ENCODE measurements around the gene FTHL17. TPM values are rescaled to one million over a fixed set of nuclear protein-coding genes. Genes with fewer than 3 reads are reported as not detected.

FTHL17 gene
- total and polyA plus RNA-seq, 2 donors (not counting 1 experiment from before 2014, with no cell fraction given), result not detected

GRCh38 chrX:31115398-31115797 lies 43.6 kb upstream of the FTHL17 start:
- no peak for DNase-seq
- Histone ChIP-seq H3K4me3 (ENCODE audit: control extremely low read depth in 1 of 5, extremely low read depth in 1 of 5, insufficient read depth in 1 of 5, low read depth in 2 of 5, low read length in 4 of 5) (no peak overlapping the region), H2AFZ (ENCODE audit: insufficient read depth, low read depth, low read length, poor library complexity, severe bottlenecking) (no peak overlapping the region), H3K27me3 (replicated peaks in 1 of 4; ENCODE audit: control extremely low read depth in 1 of 4, control insufficient read depth in 3 of 4, insufficient read depth in 4 of 4, low read length in 3 of 4) (no peaks in the 10 kb centered on the region), H4K20me1 (ENCODE audit: control insufficient read depth, insufficient read depth, low read length, poor library complexity, severe bottlenecking) (no peaks in the 10 kb centered on the region), H3K27ac (ENCODE audit: low read length in 2 of 2) (no peak overlapping the region), H3K36me3 (replicated peaks in 1 of 2; ENCODE audit: control extremely low read depth in 1 of 2, control insufficient read depth in 1 of 2, extremely low read depth in 1 of 2, insufficient read depth in 2 of 2, low read length in 1 of 2) (no peaks in the 10 kb centered on the region), H3K9ac (ENCODE audit: low read length) (no peak overlapping the region), H3K4me1 (ENCODE audit: control insufficient read depth in 2 of 2, insufficient read depth in 2 of 2, low read length in 2 of 2) (no peaks in the 10 kb centered on the region), H3K79me2 (ENCODE audit: control insufficient read depth, insufficient read depth, low read length) (no peaks in the 10 kb centered on the region), H3K4me2 (replicated peaks; ENCODE audit: low read depth, low read length, poor library complexity, severe bottlenecking) (no peak overlapping the region), H3K9me3 (ENCODE audit: control extremely low read depth in 1 of 3, control insufficient read depth in 2 of 3, insufficient read depth in 1 of 3, low read length in 2 of 3) (no peaks in the 10 kb centered on the region)
- Mint-ChIP-seq H3K27ac (no peak overlapping the region), H3K4me3 (no peak overlapping the region), H3K4me1 (no peaks in the 10 kb centered on the region), H3K27me3 (no peaks in the 10 kb centered on the region), H3K9me3 (ENCODE audit: insufficient read depth) (no peaks in the 10 kb centered on the region)
- ChIA-PET POLR2A (no interaction called here), CTCF (no interaction called here)
- TF ChIP-seq, protein P1, sequence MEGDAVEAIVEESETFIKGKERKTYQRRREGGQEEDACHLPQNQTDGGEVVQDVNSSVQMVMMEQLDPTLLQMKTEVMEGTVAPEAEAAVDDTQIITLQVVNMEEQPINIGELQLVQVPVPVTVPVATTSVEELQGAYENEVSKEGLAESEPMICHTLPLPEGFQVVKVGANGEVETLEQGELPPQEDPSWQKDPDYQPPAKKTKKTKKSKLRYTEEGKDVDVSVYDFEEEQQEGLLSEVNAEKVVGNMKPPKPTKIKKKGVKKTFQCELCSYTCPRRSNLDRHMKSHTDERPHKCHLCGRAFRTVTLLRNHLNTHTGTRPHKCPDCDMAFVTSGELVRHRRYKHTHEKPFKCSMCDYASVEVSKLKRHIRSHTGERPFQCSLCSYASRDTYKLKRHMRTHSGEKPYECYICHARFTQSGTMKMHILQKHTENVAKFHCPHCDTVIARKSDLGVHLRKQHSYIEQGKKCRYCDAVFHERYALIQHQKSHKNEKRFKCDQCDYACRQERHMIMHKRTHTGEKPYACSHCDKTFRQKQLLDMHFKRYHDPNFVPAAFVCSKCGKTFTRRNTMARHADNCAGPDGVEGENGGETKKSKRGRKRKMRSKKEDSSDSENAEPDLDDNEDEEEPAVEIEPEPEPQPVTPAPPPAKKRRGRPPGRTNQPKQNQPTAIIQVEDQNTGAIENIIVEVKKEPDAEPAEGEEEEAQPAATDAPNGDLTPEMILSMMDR (IDR thresholded peaks at IDR 0.05), result no peak
- TF ChIP-seq EZH2 (IDR thresholded peaks at IDR 0.05; ENCODE audit: borderline replicate concordance, insufficient read depth, low read depth, low read length, poor library complexity, severe bottlenecking), result no peak
- intact Hi-C loops (cut with micrococcal nuclease), result no loop called here
- no peak for ATAC-seq (ENCODE audit: low read depth)
- no CpG with 5 or more reads among the region's 4 CpGs for WGBS (ENCODE audit: insufficient coverage)

DNA sequence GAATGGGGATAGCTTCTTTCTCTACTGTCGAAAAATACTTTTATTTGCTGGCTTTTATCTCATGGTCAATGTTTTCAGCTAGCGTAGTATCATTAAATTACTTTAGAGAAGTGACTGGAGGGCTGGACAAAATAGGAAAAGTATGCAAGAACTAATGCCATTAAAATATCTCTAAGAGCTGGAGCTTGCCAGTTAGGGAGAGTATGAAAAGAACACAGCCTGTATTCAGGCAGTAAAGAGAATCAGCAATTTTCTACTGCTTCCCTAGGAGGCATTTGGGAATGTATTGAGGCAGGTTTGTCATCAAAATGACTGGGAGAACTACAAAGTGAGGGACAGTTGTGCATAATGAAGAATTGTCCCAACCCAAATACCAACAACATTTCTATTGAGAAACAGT lies 43.0 kb upstream of the FTHL17 start:
- no peak for ATAC-seq (ENCODE audit: low read depth)
- H3K36me3 ChIP-seq (replicated peaks in 1 of 2; ENCODE audit: control extremely low read depth in 1 of 2, control insufficient read depth in 1 of 2, extremely low read depth in 1 of 2, insufficient read depth in 2 of 2, low read length in 1 of 2), result no peaks in the 10 kb centered on the region
- WGBS (ENCODE audit: insufficient coverage), result no CpG with 5 or more reads among the region's 2 CpGs
- no peak for DNase-seq
- H3K9me3 ChIP-seq (ENCODE audit: control extremely low read depth in 1 of 3, control insufficient read depth in 2 of 3, insufficient read depth in 1 of 3, low read length in 2 of 3), result no peaks in the 10 kb centered on the region
- H3K4me2 ChIP-seq (replicated peaks; ENCODE audit: low read depth, low read length, poor library complexity, severe bottlenecking), result no peak overlapping the region
- H3K9ac ChIP-seq (ENCODE audit: low read length), result no peak overlapping the region
- H3K4me3 Mint-ChIP-seq, result no peak overlapping the region
- H3K4me1 Mint-ChIP-seq, result no peaks in the 10 kb centered on the region
- no peaks in the 10 kb centered on the region for H3K27me3 Mint-ChIP-seq
- H4K20me1 ChIP-seq (ENCODE audit: control insufficient read depth, insufficient read depth, low read length, poor library complexity, severe bottlenecking), result no peaks in the 10 kb centered on the region
- TF ChIP-seq EZH2 (IDR thresholded peaks at IDR 0.05; ENCODE audit: borderline replicate concordance, insufficient read depth, low read depth, low read length, poor library complexity, severe bottlenecking), result no peak
- TF ChIP-seq, protein P1 (IDR thresholded peaks at IDR 0.05), result no peak
- no peaks in the 10 kb centered on the region for H3K9me3 Mint-ChIP-seq (ENCODE audit: insufficient read depth)
- intact Hi-C loops (cut with micrococcal nuclease), result no loop called here
- no peaks in the 10 kb centered on the region for H3K4me1 ChIP-seq (ENCODE audit: control insufficient read depth in 2 of 2, insufficient read depth in 2 of 2, low read length in 2 of 2)
- H2AFZ ChIP-seq (ENCODE audit: insufficient read depth, low read depth, low read length, poor library complexity, severe bottlenecking), result no peak overlapping the region
- H3K27ac Mint-ChIP-seq, result no peak overlapping the region
- no peaks in the 10 kb centered on the region for H3K79me2 ChIP-seq (ENCODE audit: control insufficient read depth, insufficient read depth, low read length)
- ChIA-PET CTCF (no interaction called here), POLR2A (no interaction called here)
- no peak overlapping the region for H3K4me3 ChIP-seq (ENCODE audit: control extremely low read depth in 1 of 5, extremely low read depth in 1 of 5, insufficient read depth in 1 of 5, low read depth in 2 of 5, low read length in 4 of 5)
- H3K27ac ChIP-seq (ENCODE audit: low read length in 2 of 2), result no peak overlapping the region
- no peaks in the 10 kb centered on the region for H3K27me3 ChIP-seq (replicated peaks in 1 of 4; ENCODE audit: control extremely low read depth in 1 of 4, control insufficient read depth in 3 of 4, insufficient read depth in 4 of 4, low read length in 3 of 4)

Measured in B cell (primary cell).